HG03469 (cell line): ENCODE results near the gene CDIPT.
"Not testable (repeated sequence)": the region's sequence is repeated elsewhere in the genome, so short reads cannot be mapped to it uniquely, and the experiment has no call there.

ENCODE experiments used
- ATAC-seq: cut with Tn5 transposase; IDR thresholded peaks from one replicate; pipeline ENCODE4 v1.9.1; 2021; ENCODE audit warnings: mild to moderate bottlenecking, moderate library complexity, moderate number of reproducible peaks; ENCODE audit not compliant: unreplicated experiment

CDIPT gene

DNA sequence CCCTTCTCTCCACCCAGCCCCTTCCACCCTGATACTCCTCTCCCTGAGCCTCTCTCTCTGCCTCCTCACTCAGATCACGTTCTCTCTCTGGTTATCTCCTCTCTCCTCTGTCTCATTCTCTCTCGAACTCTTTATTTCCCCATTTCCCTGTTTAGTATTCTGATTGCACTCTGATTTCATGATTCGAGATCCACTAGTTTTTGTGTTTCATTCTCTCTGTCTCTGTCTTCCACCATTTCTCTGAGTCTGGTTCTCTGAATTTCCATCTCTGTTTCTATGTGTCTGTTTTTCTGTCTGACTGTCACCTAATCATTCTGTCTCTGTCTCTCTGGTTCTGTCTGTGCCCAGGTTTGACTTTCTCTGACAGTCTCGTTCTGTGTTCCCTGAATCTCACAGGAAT, 34.3 kb upstream of the CDIPT start:
- no peak for ATAC-seq

DNA sequence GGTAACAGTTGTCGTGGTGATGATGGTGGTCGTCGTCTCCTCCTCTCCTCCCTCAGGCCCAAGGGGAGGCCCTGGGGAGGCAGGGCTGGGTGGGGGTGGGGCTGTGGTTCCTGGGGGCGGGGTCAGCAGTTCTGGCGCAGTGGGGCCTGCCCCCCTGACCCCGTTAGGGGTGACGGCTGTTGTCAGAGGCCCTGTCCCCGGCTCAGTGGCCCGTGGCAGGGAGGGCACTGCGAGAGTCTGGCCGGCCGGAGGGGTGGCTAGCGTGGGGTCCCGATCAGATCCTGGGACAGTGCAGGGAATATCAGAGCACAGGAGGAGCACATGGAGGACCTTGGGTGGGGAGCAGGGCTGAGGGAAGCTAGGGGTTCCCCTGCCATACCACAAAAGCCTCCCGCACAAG, 33.8 kb upstream of the CDIPT start:
- ATAC-seq, result no peak

DNA sequence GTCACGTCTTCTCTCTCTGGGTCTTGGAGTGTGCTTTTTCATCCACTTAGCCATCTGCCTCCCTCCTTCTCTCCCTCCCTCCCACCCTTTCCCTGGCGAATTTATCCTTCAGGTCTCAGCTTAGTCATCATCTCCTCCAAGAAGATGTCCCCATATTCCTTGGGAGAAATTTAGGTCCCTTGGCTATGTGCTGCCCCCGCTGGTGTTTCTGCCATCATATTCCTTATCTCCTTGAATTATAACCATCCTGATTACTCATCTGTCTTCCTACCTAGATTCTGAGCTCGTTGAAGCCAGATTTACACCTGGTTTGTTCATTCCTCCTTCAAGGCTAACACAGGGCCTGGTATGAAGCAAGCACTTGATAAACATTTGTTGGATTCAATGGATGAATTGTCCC, 31.3 kb upstream of the CDIPT start:
- no peak for ATAC-seq

GRCh38 chr16:29893553-29893952, 30.5 kb upstream of the CDIPT start:
- ATAC-seq, result no peak

DNA sequence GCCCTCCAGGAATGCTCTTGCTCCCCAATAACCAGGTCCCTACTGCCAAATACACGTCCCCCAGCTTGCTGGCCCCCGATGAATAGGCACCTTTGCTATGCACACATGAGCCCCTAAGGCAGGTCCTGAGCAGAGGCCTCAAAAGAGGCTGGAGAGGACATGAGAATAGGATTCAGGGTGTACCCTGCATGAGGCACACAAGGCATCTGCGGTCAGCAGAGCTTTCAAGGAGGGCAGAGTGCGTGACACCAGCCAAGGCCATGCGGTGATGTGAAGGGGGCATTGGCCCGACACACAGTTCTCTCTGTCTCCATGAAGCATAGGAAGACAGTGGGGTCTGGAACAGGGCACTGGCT, 29.4 kb upstream of the CDIPT start:
- no peak for ATAC-seq

- ATAC-seq, result no peak
Measured at GRCh38 chr16:29891525-29892457, 28.8 kb upstream of the CDIPT start.

GRCh38 chr16:29889372-29889771, 26.3 kb upstream of the CDIPT start:
- not testable (repeated sequence) for ATAC-seq

- ATAC-seq, result no peak
Measured at GRCh38 chr16:29883987-29884386, 21.0 kb upstream of the CDIPT start.

GRCh38 chr16:29881050-29881449, 18.0 kb upstream of the CDIPT start:
- no peak for ATAC-seq

- ATAC-seq, result no peak
Measured at GRCh38 chr16:29878172-29878571, 15.1 kb upstream of the CDIPT start.

DNA sequence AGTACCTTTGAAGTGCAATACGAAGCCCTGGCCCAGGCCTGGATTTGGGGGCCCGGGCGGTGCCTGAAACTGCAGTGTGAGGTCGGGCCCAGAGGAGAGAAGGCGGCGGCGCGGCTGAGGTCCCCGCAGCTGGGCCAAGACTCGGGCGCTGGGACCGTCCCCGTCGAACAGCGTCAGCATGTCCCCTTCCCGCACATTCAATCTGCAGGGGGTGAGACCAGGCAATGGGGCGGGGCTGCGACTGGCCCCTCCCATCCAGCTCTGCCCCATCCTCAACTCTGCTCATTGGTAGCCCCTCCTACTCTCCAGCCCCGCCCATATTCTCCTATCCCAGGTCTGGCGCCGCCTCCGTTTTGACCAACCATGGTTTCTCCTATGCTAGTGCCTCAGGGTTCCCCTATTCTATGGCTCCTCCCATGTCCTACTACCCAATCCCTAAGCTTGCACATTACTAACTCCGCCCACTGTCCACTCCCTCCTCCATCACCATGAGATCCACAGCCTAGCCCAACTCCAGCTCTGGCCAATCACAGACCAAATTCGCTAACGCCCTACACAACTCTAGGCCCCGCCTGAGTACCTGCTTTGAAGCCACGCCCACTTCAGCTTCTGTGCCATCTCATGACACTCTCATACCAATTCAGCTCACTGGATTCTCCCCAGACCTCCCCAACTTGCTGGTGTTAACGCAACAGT, 14.4 kb upstream of the CDIPT start:
- no peak for ATAC-seq

DNA sequence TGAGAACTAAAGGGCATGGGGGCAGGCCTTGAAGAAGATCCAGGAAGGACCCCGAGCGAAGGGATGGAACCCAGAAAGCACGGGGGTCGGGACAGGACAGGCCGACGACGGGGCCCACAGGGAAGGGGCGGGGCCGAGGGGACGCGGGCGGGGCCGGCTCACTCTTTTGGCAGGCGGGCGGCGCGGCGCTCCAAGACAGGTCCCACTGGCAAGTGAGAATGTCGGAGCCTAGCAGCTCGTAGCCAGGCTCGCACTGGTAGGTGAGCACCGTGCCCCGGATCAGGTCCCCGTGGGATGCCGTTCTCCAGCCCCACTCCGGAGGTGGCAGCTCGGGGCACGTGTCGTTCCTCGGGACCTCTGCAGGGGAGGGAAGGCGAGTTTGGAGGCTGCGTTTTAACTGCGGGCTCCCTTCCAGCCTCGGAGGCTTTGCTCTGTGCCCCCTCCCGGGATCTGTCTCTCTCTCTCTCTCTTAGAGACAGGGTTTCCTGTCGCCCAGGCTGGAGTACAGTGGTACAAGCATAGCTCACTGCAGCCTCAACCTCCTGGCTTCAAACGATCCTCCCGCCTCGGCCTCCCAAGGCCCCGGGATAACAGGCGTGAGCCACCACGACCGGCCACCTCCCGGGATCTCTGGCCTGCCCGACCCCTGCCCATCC, 13.7 kb upstream of the CDIPT start:
- ATAC-seq, result no peak

DNA sequence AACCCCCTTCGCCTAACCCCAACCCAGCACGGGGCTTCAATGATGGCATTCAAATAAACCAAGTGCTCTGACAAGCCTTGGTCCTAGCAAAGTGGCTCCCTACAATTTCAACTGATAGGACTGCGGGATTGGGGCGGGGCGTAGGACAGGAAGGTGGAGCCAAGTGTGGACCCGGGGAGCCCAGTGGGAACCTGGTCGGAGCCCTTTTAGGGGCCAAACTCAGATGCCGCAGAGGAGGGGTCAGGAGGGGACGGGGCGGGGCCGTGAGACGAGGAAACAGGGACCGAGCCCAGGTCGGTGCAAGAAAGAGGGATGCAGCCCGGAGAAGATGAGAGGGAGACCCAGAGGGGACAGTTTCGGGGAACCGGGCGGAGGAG, 13.2 kb upstream of the CDIPT start:
- ATAC-seq, result no peak

- ATAC-seq, result no peak
Measured at GRCh38 chr16:29875206-29875605, 12.2 kb upstream of the CDIPT start.

DNA sequence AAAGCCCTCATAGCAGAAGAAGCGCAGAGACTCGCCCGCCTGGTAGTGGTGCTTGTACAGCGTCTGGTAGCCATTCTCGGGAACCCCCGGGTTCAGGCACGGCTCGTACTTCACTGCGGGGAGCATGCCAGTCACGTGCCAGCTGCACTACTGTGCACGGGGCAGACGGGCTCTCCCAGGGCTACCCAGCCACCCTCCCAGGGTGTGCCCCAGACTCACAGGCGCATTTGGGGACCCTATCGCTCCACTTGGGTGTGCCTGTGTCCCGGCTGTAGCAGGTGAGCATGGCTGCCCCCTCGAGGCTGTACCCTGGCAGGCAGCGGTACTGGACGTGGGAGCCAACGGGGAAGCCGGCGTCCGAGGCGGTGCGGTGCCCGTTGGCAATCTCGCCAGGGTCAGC, 10.3 kb upstream of the CDIPT start:
- no peak for ATAC-seq

- ATAC-seq, result no peak
Measured at GRCh38 chr16:29871822-29872546, 9.0 kb upstream of the CDIPT start.

DNA sequence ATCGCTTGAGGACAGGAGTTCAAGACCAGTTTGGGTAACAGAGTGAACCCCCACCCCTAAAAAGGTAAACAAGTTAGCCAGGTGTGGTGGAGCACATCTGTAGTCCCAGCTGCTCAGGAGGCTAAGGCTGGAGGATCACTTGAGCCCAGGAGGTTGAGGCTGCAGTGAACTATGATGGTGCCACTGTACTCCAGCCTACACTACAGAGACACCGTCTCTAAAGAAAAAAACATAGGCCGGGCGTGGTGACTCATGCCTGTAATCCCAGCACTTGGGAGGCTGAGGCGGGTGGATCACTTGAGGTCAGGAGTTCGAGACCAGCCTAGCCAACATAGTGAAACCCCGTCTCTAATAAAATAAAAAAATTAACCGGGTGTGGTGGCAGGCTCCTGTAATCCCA, 6.0 kb upstream of the CDIPT start:
- not testable (repeated sequence) for ATAC-seq

GRCh38 chr16:29868396-29869009, 5.5 kb upstream of the CDIPT start:
- ATAC-seq, result no peak

DNA sequence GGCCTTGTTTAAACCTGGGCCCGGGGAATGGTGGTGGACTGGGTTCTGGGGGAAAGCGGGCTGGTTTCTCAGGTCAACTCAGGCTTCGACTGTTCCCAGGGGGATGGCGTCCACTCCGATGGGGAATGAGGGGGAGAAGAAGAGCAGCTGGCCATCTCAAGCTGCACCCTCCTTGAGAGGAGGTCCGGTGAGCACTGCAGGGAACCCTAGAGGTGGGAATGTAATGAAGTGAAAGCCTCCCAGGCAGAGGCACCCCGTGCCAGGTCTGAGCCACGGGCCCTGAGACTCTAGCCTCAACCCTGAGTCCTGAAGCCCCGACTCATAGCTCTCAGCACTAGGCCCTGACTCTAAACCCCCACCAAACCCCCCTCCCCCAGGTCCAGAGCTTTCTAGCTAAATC, 1.2 kb upstream of the CDIPT start:
- ATAC-seq, result no peak

- no peak for ATAC-seq
Measured at GRCh38 chr16:29863669-29863984, 601 bp upstream of the CDIPT start.

DNA sequence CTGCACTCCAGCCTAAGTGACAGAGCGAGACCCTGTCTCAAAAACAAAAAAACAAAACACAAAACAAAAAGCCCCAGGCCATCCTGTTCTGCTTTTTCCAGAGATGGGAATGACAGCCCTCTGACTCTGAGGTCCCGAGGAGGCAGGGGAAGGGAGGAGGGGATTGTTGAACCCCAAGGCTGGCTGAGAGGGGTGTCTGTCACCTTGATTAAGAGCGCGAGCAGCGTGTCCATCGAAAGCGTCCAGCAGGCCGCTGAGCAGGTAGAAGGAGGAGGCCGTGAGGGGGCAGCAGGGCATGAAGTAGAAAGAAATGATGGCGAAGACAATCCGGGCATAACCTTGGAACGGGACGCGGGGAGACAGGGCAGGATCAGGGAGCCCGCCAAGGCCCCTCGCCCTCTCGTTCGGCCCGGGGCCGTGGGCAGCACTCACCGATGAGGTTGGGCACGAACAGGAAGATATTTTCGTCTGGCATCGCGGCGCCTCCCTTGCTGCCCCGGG, 593 bp downstream of the CDIPT start:
- ATAC-seq, result no peak
